Effector memory CD4-positive, alpha-beta T cell (primary cell): Measurements from ENCODE around the gene STIM2.
A peak's percentile ranks its signal among the peaks of the same experiment; 100 is the strongest.

Experiments used
- DNase-seq, 3 donors: peaks; one replicate each; pipeline ENCODE4 v3.0.0-alpha.2; 2020
- H3K27ac ChIP-seq: 2 replicates; pipeline ENCODE4 v1.7.0; 2013; ENCODE audit warnings: mild to moderate bottlenecking, low read length, moderate library complexity; ENCODE audit not compliant: insufficient read depth, poor library complexity, severe bottlenecking
- H3K27me3 ChIP-seq: replicated peaks from 2 replicates; pipeline ENCODE4 v1.7.0; 2013; ENCODE audit warnings: mild to moderate bottlenecking, low read length; ENCODE audit not compliant: insufficient read depth, control insufficient read depth, poor library complexity, severe bottlenecking
- H3K36me3 ChIP-seq: 2 replicates; pipeline ENCODE4 v1.7.0; 2013; ENCODE audit warnings: mild to moderate bottlenecking, low read length, moderate library complexity; ENCODE audit not compliant: control insufficient read depth, insufficient read depth
- H3K4me1 ChIP-seq: 2 replicates; pipeline ENCODE4 v1.7.0; 2013; ENCODE audit warnings: low read length, mild to moderate bottlenecking; ENCODE audit not compliant: control insufficient read depth, insufficient read depth, poor library complexity, severe bottlenecking
- H3K4me3 ChIP-seq: 2 replicates; pipeline ENCODE4 v1.7.0; 2013; ENCODE audit warnings: low read length, low read depth, mild to moderate bottlenecking; ENCODE audit not compliant: insufficient read depth, poor library complexity, severe bottlenecking
- H3K9me3 ChIP-seq: 2 replicates; pipeline ENCODE4 v1.7.0; 2013; ENCODE audit warnings: mild to moderate bottlenecking, low read length, moderate library complexity; ENCODE audit not compliant: control insufficient read depth

The STIM2 gene

GRCh38 chr4:27001398-27002164, 140.9 kb downstream of the STIM2 start:
- no peak for DNase-seq
- Histone ChIP-seq H3K4me3 (no peak overlapping the region), H3K27me3 (no peaks in the 10 kb centered on the region), H3K4me1 (peaks cover 4% of the 10 kb centered on the region), H3K27ac (no peak overlapping the region), H3K36me3 (no peaks in the 10 kb centered on the region), H3K9me3 (no peaks in the 10 kb centered on the region)

GRCh38 chr4:27003642-27004113, 143.0 kb downstream of the STIM2 start:
- Histone ChIP-seq H3K36me3 (no peaks in the 10 kb centered on the region), H3K4me1 (peaks cover 4% of the 10 kb centered on the region), H3K4me3 (no peak overlapping the region), H3K27me3 (no peaks in the 10 kb centered on the region), H3K9me3 (no peaks in the 10 kb centered on the region), H3K27ac (peak overlapping the region; percentile 18)
- DNase-seq, result no peak

GRCh38 chr4:27005501-27005900, 144.9 kb downstream of the STIM2 start:
- no peaks in the 10 kb centered on the region for H3K9me3 ChIP-seq
- DNase-seq, result no peak
- H3K4me3 ChIP-seq, result no peak overlapping the region
- H3K27me3 ChIP-seq, result no peaks in the 10 kb centered on the region
- no peak overlapping the region for H3K27ac ChIP-seq
- peaks cover 4% of the 10 kb centered on the region for H3K4me1 ChIP-seq
- H3K36me3 ChIP-seq, result peaks cover 5% of the 10 kb centered on the region

- Histone ChIP-seq H3K9me3 (no peaks in the 10 kb centered on the region), H3K36me3 (peaks cover 5% of the 10 kb centered on the region), H3K4me3 (no peak overlapping the region), H3K27me3 (no peaks in the 10 kb centered on the region), H3K4me1 (peaks cover 4% of the 10 kb centered on the region), H3K27ac (no peak overlapping the region)
- DNase-seq, result no peak
Observed at GRCh38 chr4:27005905-27006590, 145.4 kb downstream of the STIM2 start.

- Histone ChIP-seq H3K36me3 (peaks cover 5% of the 10 kb centered on the region), H3K9me3 (no peaks in the 10 kb centered on the region), H3K27ac (no peak overlapping the region), H3K4me1 (peaks cover 4% of the 10 kb centered on the region), H3K27me3 (no peaks in the 10 kb centered on the region), H3K4me3 (no peak overlapping the region)
- no peak for DNase-seq
Observed at GRCh38 chr4:27006646-27007045, 146.0 kb downstream of the STIM2 start.

- H3K4me3 ChIP-seq, result no peak overlapping the region
- DNase-seq, result no peak
- H3K9me3 ChIP-seq, result no peaks in the 10 kb centered on the region
- peaks cover 5% of the 10 kb centered on the region for H3K36me3 ChIP-seq
- H3K27me3 ChIP-seq, result no peaks in the 10 kb centered on the region
- no peak overlapping the region for H3K27ac ChIP-seq
- peaks cover 3% of the 10 kb centered on the region for H3K4me1 ChIP-seq
Observed at GRCh38 chr4:27007507-27007906, 146.9 kb downstream of the STIM2 start.

GRCh38 chr4:27008679-27009078, 148.0 kb downstream of the STIM2 start:
- H3K27ac ChIP-seq, result no peak overlapping the region
- H3K4me3 ChIP-seq, result no peak overlapping the region
- peaks cover 5% of the 10 kb centered on the region for H3K36me3 ChIP-seq
- no peaks in the 10 kb centered on the region for H3K9me3 ChIP-seq
- H3K4me1 ChIP-seq, result no peaks in the 10 kb centered on the region
- no peaks in the 10 kb centered on the region for H3K27me3 ChIP-seq
- DNase-seq, result no peak

- H3K4me3 ChIP-seq, result no peak overlapping the region
- peaks cover 5% of the 10 kb centered on the region for H3K36me3 ChIP-seq
- H3K4me1 ChIP-seq, result no peaks in the 10 kb centered on the region
- no peaks in the 10 kb centered on the region for H3K27me3 ChIP-seq
- no peaks in the 10 kb centered on the region for H3K9me3 ChIP-seq
- H3K27ac ChIP-seq, result no peak overlapping the region
- DNase-seq, result no peak
Observed at GRCh38 chr4:27009539-27009938, 148.9 kb downstream of the STIM2 start.

- Histone ChIP-seq H3K36me3 (peaks cover 5% of the 10 kb centered on the region), H3K4me1 (no peaks in the 10 kb centered on the region), H3K4me3 (no peak overlapping the region), H3K9me3 (no peaks in the 10 kb centered on the region), H3K27me3 (no peaks in the 10 kb centered on the region), H3K27ac (no peak overlapping the region)
- DNase-seq, result peak; percentile 13 to 43 (median 27)
Observed at GRCh38 chr4:27010334-27010940, 149.8 kb downstream of the STIM2 start.

GRCh38 chr4:27011401-27011800, 150.8 kb downstream of the STIM2 start:
- Histone ChIP-seq H3K4me1 (no peaks in the 10 kb centered on the region), H3K27me3 (no peaks in the 10 kb centered on the region), H3K27ac (no peak overlapping the region), H3K36me3 (peaks cover 5% of the 10 kb centered on the region), H3K9me3 (no peaks in the 10 kb centered on the region), H3K4me3 (no peak overlapping the region)
- DNase-seq, result no peak
